ENCODE results near the gene IGFL4. TPM values are rescaled to one million over a fixed set of nuclear protein-coding genes. Genes with fewer than 3 reads are reported as not detected.

The IGFL4 gene
- 0.41 TPM for total RNA-seq

- DNase-seq = peak; percentile 44
Measured at GRCh38 chr19:46040952-46041500, at the start of gene IGFL4. TSS of gene IGFL4 (minus strand) at chr19:46041002. CDS start at chr19:46040962, 40 bp downstream.

GRCh38 chr19:46090444-46090843 is 49.6 kb upstream of the IGFL4 start:
- no peak for DNase-seq

- DNase-seq = no peak
Measured at GRCh38 chr19:46089432-46089831, 48.6 kb upstream of the IGFL4 start.

DNA sequence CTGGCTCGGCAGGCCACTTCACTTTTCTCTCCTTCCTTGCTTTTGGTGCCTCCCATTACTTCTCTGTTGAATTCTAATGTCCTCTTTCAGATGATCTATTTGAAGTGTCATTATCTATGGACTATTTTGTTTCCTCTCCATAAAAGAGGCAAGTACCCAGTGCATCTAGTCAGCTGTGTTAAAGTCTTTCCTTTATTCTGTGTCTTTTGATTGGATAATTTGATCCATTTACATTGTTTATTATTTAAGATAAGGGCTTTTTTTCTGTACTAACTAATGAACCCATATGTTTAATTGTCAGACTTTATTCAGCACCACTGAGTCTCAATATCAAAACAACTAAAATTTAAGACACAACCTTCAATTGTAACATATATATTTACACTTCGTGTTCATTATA is 47.3 kb upstream of the IGFL4 start:
- no peak for DNase-seq

DNA sequence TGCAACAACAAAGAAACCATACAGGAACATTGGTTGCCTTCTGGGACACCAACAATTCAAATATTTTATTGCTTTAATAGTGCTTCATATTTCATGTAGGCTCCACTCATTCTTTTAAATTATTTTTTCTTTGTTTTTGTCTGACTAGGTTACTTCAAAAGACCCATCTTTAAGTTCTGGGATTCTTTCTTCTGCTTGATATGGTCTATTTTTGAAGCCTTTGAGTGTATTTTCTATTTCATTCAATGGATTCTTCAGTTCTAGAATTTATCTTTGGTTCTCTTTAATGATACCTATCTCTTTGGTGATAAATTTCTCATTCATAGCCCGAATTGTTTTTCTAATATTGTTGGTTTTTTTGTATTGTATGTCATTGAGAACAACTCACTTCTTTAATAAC is 45.1 kb upstream of the IGFL4 start:
- DNase-seq = no peak

DNA sequence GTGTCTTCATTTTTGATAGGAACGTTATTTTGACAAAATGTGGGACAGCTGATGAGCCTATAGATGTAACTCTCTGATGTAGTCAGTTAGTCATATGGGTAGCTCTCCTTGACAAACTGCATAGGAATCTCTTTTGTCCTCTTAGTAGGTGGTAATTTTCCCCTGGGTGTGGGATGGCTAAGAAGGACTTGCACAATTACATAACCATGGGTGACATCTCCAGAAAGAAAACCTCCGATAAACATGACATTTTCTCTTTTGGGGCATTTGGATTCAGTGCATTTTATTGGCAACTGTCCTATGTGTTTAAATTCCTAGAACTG is 41.9 kb upstream of the IGFL4 start:
- no peak for DNase-seq

DNA sequence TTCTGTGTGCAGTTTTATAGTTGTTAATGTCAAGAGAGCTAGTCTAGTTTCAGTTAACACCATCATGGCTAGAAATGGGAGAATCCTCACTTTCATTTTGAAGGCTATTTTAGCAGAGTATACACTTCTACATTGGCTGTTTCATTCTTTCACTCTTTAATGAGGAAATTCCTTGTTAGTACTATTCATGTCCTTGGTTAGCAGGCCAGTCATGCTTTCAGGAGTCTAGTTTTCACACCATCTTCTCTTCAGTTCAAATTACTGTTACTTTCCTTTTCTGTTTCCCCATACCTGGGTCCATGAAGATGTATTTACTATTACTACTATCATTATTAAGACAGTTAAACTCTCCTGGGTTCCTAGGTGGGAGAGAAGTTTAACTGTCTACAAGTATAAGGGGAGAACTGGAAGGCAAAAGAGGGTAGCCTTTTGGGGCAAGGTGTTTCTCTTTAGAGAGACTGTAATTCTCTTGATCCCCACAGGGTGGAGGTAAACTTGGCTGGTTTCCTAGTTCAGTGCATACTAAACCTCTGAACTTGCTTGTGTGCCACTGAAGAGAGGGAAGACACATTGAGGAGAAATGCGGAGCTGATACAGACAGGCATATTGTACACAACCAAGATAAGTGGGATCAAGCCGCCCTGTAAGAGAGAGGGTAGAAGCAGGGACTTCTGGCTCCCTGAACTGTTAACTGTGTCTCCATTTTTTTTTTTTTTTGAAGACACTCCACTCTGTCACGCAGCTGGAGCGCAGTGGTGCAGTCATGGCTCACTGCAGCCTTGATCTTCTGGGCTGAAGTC is 41.3 kb upstream of the IGFL4 start:
- peak; percentile 61 for DNase-seq

DNA sequence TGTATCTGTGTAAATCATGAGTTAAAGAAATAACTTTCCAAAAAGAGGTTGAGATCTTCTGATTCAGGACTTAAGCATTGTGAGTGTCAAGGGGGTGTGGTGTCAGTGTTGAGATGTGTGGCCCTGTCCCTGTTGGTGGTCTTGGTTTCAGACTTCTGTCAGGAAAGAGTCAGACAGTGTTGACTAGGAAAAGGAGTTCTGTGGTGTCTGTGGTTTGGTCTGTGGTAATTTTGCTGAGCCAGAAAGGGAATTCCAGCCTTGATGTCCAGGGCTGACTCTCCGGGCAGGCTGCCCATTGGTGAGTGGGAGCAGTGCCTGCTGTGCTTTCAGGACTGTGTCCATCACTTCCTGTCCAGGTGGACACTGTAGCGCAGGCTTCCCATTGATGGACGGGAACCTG is 39.8 kb upstream of the IGFL4 start:
- no peak for DNase-seq

DNA sequence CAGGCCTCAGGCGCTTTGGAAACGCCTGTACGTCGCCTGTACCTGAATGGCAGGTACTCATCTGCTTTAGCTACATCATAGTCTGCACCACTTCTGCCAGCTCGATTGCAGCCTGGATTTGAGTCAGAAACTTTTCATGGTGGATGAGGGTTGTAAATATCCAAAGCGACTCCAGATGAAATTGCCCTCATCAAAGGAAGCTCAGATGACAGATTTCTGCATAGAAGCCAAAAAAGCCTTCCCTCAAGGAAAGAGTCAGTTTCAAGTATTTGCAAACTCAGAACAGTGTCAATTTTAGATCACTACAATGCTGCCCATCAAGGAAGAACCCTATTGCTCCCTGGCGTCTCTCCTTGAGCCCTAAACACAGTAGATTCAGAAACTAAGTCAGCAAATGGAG is 38.8 kb upstream of the IGFL4 start:
- no peak for DNase-seq

- DNase-seq = peak; percentile 87
Measured at GRCh38 chr19:46078573-46079332, 38.0 kb upstream of the IGFL4 start.

DNA sequence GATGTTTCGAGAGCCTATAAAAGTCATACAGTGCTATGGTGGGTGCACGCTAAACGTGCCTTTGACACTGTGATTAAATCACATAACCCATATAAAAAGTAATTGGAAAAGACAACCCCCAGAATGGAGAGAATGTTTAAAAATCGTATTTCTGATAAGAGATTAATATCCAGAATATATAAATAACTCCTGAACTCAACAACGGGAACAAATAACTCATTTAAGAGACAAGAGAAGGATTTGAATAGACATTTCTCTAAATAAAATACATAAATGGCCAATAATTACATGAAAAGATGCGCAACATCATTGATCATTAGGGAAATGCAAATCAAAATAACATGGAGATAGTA is 37.0 kb upstream of the IGFL4 start:
- no peak for DNase-seq

GRCh38 chr19:46076951-46077814 is 36.4 kb upstream of the IGFL4 start:
- DNase-seq = peak; percentile 92

GRCh38 chr19:46076031-46076880 is 35.5 kb upstream of the IGFL4 start:
- DNase-seq = no peak

DNA sequence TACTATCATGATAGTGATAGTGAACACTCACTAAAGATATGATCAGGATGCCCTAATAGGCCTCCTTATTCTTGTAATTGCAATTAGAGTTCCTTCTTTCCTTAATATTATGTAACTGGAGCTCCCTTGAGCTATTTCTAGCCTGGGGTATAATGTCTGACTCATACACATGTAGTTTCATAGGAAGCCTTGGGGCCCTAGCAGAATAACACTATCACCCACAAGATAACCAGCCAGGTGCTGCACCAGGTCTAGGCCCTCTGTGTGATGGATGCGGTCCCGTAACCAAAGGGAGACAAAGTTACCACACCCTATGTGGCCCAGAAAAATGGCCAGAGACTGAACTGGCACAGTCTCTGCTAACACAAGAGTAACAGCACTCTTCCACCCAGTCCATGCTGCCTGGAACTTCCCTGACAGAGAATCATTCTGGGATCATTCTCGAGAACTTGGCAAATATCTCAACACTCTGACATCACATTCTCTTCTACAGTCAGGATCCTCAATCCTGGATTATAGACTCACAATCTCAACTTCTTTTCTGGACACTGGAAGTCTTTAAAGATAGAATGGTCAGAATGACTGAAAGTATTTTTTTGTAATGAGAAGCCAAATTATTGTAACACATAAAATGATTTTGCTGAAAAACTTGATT is 32.6 kb upstream of the IGFL4 start:
- no peak for DNase-seq

DNA sequence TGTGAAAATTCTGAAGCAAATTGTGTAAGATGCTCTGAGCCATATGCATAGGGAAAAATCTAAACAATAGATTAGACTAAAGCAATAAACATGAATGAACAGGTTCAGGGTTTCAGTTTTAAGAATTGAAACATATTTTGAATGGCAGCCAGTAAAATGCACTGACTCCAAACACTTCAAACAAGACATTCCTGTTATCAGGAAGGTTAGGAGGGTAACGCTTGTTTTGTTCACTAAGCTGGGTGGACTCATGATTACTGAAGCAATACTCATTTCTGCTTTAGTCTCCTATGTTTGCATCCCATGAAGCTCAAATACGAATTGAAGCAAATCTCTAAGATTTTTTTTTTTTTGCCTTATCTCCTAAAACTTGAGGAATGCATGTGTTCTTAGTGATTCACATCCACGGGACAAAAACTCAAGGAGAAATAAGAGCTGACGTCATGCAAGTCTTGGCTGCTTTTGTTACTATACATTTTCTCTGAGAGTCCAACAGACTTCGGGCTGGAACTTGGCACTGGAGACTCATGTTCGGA is 29.1 kb upstream of the IGFL4 start:
- DNase-seq = peak; percentile 40

GRCh38 chr19:46068345-46069258 is 27.8 kb upstream of the IGFL4 start:
- DNase-seq = no peak

DNA sequence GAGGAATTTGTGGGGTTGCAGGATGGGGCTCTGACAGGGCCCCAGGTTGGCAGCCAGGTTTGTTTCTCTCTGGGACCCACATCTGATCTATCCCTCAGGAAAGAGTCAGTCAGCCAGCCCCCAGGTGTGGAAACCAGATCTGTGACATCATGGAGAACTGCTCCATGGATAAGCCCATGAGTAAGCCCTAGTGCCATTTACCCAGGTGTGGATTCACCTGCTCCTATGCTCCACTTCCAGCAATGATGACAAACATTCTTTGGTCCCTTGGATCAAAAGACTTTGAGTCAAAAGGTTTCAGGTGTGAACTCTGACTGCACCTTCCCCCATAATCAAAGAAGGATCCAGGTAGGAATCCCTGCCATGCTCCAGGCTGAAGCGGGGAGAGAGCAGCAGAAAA is 26.9 kb upstream of the IGFL4 start:
- no peak for DNase-seq

- no peak for DNase-seq
Measured at GRCh38 chr19:46066471-46066870, 25.7 kb upstream of the IGFL4 start.

GRCh38 chr19:46065486-46066071 is 24.8 kb upstream of the IGFL4 start:
- DNase-seq = no peak
